GM19397 (cell line): ENCODE results near the gene MPZL1.
A peak's percentile ranks its signal among the peaks of the same experiment; 100 is the strongest.

Source experiments
- ATAC-seq: cut with Tn5 transposase; IDR thresholded peaks from one replicate; pipeline ENCODE4 v1.9.1; 2021; ENCODE audit warnings: mild to moderate bottlenecking, moderate library complexity; ENCODE audit not compliant: unreplicated experiment

MPZL1 gene

DNA sequence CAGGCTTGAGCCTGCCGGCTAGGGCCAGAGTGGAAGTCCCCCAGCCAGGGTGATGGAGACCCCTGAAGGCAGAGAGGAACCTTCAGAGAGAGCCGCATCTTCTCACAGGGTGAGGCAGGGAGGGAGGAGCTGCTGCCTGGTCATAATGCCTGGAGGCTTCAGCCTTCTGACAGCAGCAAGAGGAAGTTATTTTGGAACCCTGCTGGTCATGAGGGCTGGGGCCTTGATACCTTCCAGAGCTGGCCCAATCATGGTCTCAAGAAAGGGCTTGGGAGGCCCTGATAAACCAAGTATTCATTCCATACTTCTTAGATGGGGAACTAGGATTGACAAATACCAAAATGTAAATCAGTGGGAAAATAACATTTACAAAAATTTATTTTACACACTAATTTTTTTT lies 26.6 kb upstream of the MPZL1 start:
- ATAC-seq = no peak

- ATAC-seq = no peak
These were observed 25.8 kb upstream of the MPZL1 start for GRCh38 chr1:167695756-167696561.

GRCh38 chr1:167697667-167698141 lies 24.1 kb upstream of the MPZL1 start:
- no peak for ATAC-seq

GRCh38 chr1:167698313-167698712 lies 23.5 kb upstream of the MPZL1 start:
- ATAC-seq = no peak

GRCh38 chr1:167701510-167701909 lies 20.3 kb upstream of the MPZL1 start:
- no peak for ATAC-seq

GRCh38 chr1:167703557-167703956 lies 18.2 kb upstream of the MPZL1 start:
- no peak for ATAC-seq

DNA sequence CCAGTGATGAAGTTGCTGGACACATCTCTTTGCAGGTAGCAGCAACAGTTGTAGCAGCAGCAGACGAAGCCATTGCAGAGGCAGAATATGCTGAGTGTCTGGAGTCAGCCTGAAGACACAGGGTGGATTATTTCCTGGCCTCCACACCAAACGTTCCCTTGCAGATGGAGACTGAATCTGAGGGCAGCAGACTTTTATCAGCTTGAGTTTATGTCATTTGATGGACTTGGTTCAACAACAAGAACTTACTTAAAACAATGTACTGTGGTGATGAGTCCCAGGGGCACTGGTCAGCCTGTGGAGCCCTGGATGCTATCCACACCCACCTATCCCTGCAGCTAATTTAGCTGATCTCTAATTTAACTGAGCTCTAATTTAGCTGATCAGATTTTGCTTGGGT lies 17.1 kb upstream of the MPZL1 start:
- no peak for ATAC-seq

DNA sequence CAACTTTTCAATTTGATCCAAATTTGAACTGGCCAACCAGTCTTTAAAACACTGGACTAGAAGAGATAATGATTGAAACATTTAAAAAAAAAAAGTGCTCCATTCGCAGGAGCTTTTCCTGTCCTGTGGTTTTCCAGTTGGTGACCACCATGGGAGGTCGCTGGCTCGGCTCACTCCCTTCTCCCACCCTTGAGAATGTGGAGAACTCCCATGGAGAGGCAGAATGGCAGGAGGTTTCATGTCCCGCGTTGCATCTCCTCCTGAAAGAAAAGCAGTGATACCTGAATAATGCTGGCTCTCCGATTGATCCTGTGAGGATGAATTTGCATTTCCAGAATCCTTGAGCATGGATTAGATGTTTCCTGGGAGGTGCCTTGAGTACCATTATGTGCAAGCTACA lies 16.5 kb upstream of the MPZL1 start:
- no peak for ATAC-seq

DNA sequence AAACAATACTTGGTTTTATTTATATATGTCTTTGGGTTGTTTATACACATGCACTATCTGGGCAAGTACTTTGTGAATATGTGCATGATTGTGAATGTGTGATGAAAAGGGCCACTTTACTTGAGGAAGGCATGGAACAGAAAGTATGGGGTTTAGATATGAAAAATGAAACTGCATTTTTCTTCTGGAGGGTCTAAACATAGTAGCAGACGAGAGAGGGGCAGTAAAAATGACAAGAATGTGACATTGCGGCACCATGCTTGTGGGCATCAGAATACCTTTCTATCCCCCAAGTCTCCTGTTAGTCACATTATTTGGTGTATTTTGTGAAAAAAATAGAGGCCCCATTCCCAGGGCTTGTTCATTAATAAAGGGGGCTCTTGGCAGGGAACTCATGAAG lies 15.4 kb upstream of the MPZL1 start:
- no peak for ATAC-seq

DNA sequence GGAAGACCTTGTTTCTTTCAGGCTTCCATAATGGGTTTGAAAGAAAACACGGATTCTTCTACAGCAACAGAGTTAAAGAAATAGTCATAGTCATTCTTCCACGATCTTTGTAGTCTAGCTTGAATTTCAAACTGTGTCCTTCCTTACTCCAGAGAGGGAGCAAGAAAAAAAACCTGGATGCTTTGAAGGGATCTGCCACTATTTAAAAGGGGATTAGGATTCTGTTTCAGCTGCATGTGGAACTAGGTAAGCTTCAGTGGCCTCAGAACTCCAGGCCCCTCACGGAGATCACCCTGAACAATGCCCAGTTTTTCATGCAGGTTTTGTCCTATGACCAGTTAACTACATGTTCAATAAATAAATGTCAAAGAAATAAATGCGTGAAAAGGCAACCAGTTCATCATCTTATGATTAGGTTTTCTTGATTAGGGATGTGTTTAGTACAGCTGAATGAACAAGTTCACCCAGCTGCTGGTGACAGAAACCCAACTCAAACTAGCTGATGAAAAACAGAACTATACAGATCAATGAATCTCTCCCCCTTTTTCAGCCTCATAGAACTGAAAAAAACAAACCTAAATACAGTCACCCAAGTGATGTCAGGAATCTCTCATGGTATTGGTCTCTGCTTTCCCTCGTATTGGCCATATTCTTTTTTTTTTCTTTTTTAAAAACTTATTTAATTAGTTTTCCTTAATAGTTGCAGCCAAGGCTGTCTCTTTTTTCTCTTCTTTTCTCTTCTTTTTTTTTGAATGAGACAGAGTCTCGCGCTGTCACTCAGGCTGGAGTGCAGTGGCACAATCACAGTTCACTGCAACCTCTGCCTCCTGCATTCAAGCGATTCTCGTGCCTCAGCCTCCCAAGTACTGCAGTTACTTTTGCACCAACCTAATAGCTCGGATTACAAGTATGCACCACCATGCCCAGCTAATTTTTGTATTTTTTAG lies 14.6 kb upstream of the MPZL1 start:
- ATAC-seq = peak; percentile 47

DNA sequence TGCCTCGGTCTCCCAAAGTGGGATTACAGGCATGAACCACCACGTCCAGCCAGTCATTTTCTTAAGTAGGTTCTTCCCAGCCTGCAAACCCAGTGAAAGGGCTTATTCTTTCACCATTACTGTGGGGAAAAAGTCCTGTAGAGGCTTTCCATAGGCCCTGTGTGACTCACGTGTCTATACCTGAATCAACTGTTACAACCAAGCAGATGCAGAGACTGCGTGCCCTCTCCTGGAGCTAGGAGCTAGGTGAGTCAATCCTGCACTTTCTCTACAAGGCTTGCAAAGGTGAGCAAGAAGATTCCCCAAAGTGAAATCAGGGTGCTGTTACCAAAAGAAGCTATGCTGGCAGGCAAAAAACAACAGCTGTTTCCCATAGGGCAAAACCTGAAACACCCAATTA lies 13.8 kb upstream of the MPZL1 start:
- ATAC-seq = no peak

GRCh38 chr1:167708940-167709389 lies 12.8 kb upstream of the MPZL1 start:
- peak; percentile 42 for ATAC-seq

GRCh38 chr1:167710836-167711235 lies 10.9 kb upstream of the MPZL1 start:
- no peak for ATAC-seq

- ATAC-seq = no peak
These were observed 10.0 kb upstream of the MPZL1 start for GRCh38 chr1:167711797-167712196.

- no peak for ATAC-seq
These were observed 8.3 kb upstream of the MPZL1 start for GRCh38 chr1:167713330-167714081.

GRCh38 chr1:167714098-167714438 lies 7.7 kb upstream of the MPZL1 start:
- peak; percentile 59 for ATAC-seq

DNA sequence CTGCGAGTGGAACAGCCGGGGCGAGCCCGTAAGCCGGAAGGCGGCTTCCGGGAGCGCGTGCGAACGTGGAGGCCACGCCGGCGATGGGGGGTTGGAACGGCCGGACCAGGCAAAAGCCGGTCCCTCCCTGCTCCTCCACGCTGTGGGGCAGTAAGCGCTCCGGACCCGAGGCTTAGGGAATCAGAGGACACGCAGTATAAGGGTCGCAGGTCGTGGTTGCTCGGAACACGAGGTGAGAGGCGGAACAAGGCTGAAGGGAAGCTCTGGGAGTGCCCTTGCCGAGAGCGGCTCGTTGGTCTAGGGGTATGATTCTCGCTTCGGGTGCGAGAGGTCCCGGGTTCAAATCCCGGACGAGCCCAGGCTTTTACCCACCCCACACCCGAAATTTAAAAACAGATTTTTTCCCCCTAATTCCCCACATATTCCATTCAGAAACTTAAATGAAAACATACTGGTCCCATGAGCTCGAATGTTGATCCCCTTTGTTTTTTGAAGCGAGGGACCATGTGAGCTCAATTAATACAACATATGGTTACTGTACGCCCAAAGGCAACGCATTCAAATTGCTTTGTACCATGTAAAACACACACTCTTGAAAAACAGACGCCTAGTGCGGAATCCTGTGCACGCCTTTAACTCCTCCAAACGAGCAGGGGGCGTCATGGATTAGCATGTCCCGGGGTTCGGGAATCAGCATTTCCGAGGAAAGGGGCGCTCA lies 7.2 kb upstream of the MPZL1 start:
- ATAC-seq = peak; percentile 53

DNA sequence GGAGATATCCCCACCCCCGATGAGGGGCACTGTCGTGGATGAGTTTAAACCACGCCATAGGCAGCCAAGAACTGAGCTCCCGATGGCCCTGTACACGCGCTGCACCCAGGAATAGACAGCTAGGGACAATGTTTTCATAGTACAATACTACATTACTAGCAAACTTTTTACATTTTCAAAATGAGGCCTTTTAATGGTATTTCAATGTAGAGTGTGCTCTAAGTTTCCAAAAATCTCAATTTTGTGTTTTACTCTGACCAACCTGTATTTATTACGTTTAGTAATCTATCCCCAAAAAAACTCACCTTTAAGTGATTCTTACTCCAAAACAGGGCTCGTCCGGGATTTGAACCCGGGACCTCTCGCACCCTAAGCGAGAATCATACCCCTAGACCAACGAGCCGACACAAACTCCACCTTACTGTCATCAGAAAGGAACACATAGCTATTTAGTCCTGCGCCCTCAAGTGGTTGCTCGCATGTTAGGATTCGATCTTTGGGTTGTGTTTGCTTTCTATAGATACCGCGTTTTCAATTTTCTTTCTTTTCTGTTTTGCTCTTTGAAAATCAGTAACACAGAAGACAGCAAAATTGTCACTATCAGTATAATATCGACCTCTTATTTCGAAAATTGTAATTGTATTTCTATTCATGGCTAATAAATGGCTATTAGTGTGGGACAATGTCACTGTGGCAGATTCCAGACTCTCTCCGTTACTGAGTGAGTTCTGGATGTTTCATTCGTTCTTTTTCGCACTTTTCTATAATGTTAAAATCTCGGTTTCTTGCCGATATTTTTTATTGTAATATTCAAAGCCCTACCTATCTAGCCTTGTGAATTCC lies 6.4 kb upstream of the MPZL1 start:
- ATAC-seq = peak; percentile 29

- no peak for ATAC-seq
These were observed 5.8 kb upstream of the MPZL1 start for GRCh38 chr1:167716000-167716271.

GRCh38 chr1:167717351-167717750 lies 4.4 kb upstream of the MPZL1 start:
- ATAC-seq = no peak
